Body of pancreas (tissue), 4 donors: ENCODE results near the gene DHRS4L2.

Experiments used
- POLR2A ChIP-seq, 3 donors: fragments of 450-650 bp; IDR thresholded peaks; one replicate each; pipeline ENCODE4 v1.6.1; 2016; ENCODE audit warnings: antibody characterized with exemption in 3 of 3, mild to moderate bottlenecking in 2 of 3
- TF ChIP-seq, protein P1 (sequence below), 7 experiments: fragments of 450-650 bp in 4 of 7; fragments of 200-600 bp in 3 of 7; sonication (generic) in 3 of 7; IDR thresholded peaks; one replicate each; pipeline ENCODE4 v1.5.1; 2016 to 2019; ENCODE audit warnings: antibody characterized with exemption in 7 of 7

GRCh38 chr14:24013654-24014514, 25.2 kb downstream of the DHRS4L2 start:
- TF ChIP-seq, protein P1, sequence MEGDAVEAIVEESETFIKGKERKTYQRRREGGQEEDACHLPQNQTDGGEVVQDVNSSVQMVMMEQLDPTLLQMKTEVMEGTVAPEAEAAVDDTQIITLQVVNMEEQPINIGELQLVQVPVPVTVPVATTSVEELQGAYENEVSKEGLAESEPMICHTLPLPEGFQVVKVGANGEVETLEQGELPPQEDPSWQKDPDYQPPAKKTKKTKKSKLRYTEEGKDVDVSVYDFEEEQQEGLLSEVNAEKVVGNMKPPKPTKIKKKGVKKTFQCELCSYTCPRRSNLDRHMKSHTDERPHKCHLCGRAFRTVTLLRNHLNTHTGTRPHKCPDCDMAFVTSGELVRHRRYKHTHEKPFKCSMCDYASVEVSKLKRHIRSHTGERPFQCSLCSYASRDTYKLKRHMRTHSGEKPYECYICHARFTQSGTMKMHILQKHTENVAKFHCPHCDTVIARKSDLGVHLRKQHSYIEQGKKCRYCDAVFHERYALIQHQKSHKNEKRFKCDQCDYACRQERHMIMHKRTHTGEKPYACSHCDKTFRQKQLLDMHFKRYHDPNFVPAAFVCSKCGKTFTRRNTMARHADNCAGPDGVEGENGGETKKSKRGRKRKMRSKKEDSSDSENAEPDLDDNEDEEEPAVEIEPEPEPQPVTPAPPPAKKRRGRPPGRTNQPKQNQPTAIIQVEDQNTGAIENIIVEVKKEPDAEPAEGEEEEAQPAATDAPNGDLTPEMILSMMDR (IDR thresholded peaks at IDR 0.05), result peak; percentile 84 to 98 (median 96)
- no peak for TF ChIP-seq POLR2A (IDR thresholded peaks at IDR 0.05)
